Neural cell (in vitro differentiated cells): ENCODE data around the gene NIPBL. TPM values are rescaled to one million over a fixed set of nuclear protein-coding genes. Genes with fewer than 3 reads are reported as not detected.

Experiments
- H2AFZ ChIP-seq: fragments of 200-600, 300-800 bp; sonication (generic), shearing (Covaris generic); 2 replicates; pipeline ENCODE4 v1.6.0; 2014; ENCODE audit warnings: low read depth, mild to moderate bottlenecking, antibody characterized with exemption, low read length, moderate library complexity
- H3F3A ChIP-seq: fragments of 200-600 bp; shearing (Covaris generic); 2 replicates; pipeline ENCODE4 v1.6.1; 2016; ENCODE audit warnings: mild to moderate bottlenecking, moderate library complexity, mixed read lengths, antibody characterized with exemption, low read length; ENCODE audit not compliant: insufficient read depth, poor library complexity, severe bottlenecking
- H3K27ac ChIP-seq: fragments of 200-600, 300-800 bp; sonication (generic), shearing (Covaris generic); 2 replicates; pipeline ENCODE4 v1.5.1; 2014; ENCODE audit warnings: mild to moderate bottlenecking, low read length, moderate library complexity
- H3K27me3 ChIP-seq: fragments of 300-800, 200-600 bp; sonication (generic), shearing (Covaris generic); 2 replicates; pipeline ENCODE4 v1.6.0; 2014; ENCODE audit warnings: mild to moderate bottlenecking, low read depth, low read length, moderate library complexity; ENCODE audit not compliant: insufficient read depth
- H3K36me3 ChIP-seq: fragments of 300-800, 200-600 bp; sonication (generic), shearing (Covaris generic); 2 replicates; pipeline ENCODE4 v1.5.1; 2014; ENCODE audit warnings: mild to moderate bottlenecking, antibody characterized with exemption, low read length, moderate library complexity; ENCODE audit not compliant: insufficient read depth
- H3K4me2 ChIP-seq: fragments of 300-800, 200-600 bp; sonication (generic), shearing (Covaris generic); 2 replicates; pipeline ENCODE4 v1.6.0; 2014; ENCODE audit warnings: mild to moderate bottlenecking, low read length
- H3K4me3 ChIP-seq: fragments of 300-800, 200-600 bp; sonication (generic), shearing (Covaris generic); 2 replicates; pipeline ENCODE4 v1.5.1; 2014; ENCODE audit warnings: mild to moderate bottlenecking, low read length, moderate library complexity
- H3K79me2 ChIP-seq: fragments of 200-600 bp; shearing (Covaris generic); replicated peaks from 2 replicates; pipeline ENCODE4 v1.6.0; 2014; ENCODE audit warnings: mild to moderate bottlenecking, low read length, moderate library complexity; ENCODE audit not compliant: insufficient read depth
- H3K9ac ChIP-seq: fragments of 300-800, 200-600 bp; sonication (generic), shearing (Covaris generic); 2 replicates; pipeline ENCODE4 v1.6.1; 2016; ENCODE audit warnings: mild to moderate bottlenecking, low read length, mixed read lengths
- H3K9me2 ChIP-seq: fragments of 200-600 bp; shearing (Covaris generic); 2 replicates; pipeline ENCODE4 v1.6.1; 2016; ENCODE audit warnings: mild to moderate bottlenecking, low read length, mixed read lengths; ENCODE audit not compliant: insufficient read depth
- H3K9me3 ChIP-seq: fragments of 200-600, 300-800 bp; sonication (generic), shearing (Covaris generic); 2 replicates; pipeline ENCODE4 v1.6.1; 2016; ENCODE audit warnings: mild to moderate bottlenecking, mixed run types, low read length, moderate library complexity, mixed read lengths
- H4K20me1 ChIP-seq: fragments of 200-600 bp; shearing (Covaris generic); 2 replicates; pipeline ENCODE4 v1.6.1; 2016; ENCODE audit warnings: mild to moderate bottlenecking, mixed run types; ENCODE audit not compliant: insufficient read depth
- EP300 ChIP-seq: fragments of 450-650 bp; conservative IDR thresholded peaks from 2 replicates; pipeline ENCODE4 v1.6.1; 2014; ENCODE audit warnings: antibody characterized with exemption, mild to moderate bottlenecking, moderate library complexity; ENCODE audit not compliant: poor library complexity, severe bottlenecking
- EZH2 ChIP-seq: fragments of 200-600, 300-800 bp; shearing (Covaris generic), sonication (generic); IDR thresholded peaks from 2 replicates; pipeline ENCODE4 v1.6.1; 2014; ENCODE audit warnings: antibody characterized with exemption, low read length, borderline replicate concordance, mild to moderate bottlenecking; ENCODE audit not compliant: insufficient read depth, poor library complexity, severe bottlenecking
- MXI1 ChIP-seq: fragments of 450-650 bp; conservative IDR thresholded peaks from 2 replicates; pipeline ENCODE4 v1.6.1; 2014; ENCODE audit warnings: antibody characterized with exemption, mild to moderate bottlenecking; ENCODE audit not compliant: poor library complexity, severe bottlenecking
- POLR2AphosphoS5 ChIP-seq: IDR thresholded peaks from 2 replicates; pipeline ENCODE4 v1.6.1; 2012
- RAD21 ChIP-seq: fragments of 450-650 bp; conservative IDR thresholded peaks from 2 replicates; pipeline ENCODE4 v1.6.1; 2014; ENCODE audit warnings: antibody characterized with exemption, mild to moderate bottlenecking, moderate library complexity
- SMC3 ChIP-seq: fragments of 450-650 bp; conservative IDR thresholded peaks from 2 replicates; pipeline ENCODE4 v1.6.1; 2014; ENCODE audit warnings: antibody characterized with exemption, mild to moderate bottlenecking, moderate library complexity; ENCODE audit not compliant: poor library complexity
- TAF1 ChIP-seq: IDR thresholded peaks from 2 replicates; pipeline ENCODE4 v1.6.1; 2012; ENCODE audit warnings: low read depth
- polyA plus RNA-seq: library from polyadenylated mRNA; depleted of rRNA; stranded (reverse); fragments of >200 nt; gene quantifications from 2 replicates; pipeline ENCODE4 v1.2.3, GENCODE V29; 2014
- TF ChIP-seq, protein P1 (sequence below): IDR thresholded peaks from 2 replicates; pipeline ENCODE4 v1.6.1; 2012; ENCODE audit warnings: borderline replicate concordance
- TF ChIP-seq, protein P2 (sequence below): fragments of 450-650 bp; IDR thresholded peaks from 2 replicates; pipeline ENCODE4 v1.5.1; 2014; ENCODE audit warnings: antibody characterized with exemption, mild to moderate bottlenecking, moderate library complexity; ENCODE audit not compliant: poor library complexity, severe bottlenecking

NIPBL gene
- polyA plus RNA-seq, 1 donor from 2014 or later = 27.5 TPM

DNA sequence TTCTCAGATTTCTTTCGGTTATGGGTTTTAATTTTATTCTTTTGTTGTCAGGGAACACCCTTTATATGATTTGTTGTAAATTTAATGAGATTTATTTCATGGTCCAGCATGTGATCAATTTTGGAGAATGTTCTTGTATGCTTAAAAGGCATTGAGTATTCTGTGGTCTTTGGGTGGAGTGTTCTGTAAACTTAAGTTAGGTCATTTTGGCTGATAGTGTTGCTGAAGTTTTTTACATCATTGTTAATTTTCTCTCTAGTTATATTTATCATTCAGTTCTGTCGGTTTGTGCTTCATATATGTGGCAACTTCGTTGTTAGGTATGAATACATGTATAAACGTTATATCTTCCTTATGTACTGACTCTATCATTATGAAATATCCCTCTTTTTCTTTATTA lies 55.5 kb downstream of the NIPBL start:
- Histone ChIP-seq H3K9me3 (no peaks in the 10 kb centered on the region), H3K27ac (no peak overlapping the region), H3K36me3 (no peaks in the 10 kb centered on the region), H3K9me2 (no peaks in the 10 kb centered on the region), H3K9ac (no peak overlapping the region), H3K4me3 (no peak overlapping the region), H2AFZ (no peak overlapping the region), H3K79me2 (peaks cover 91% of the 10 kb centered on the region), H3K27me3 (no peaks in the 10 kb centered on the region), H4K20me1 (no peaks in the 10 kb centered on the region), H3K4me2 (no peak overlapping the region), H3F3A (no peaks in the 10 kb centered on the region)
- TF ChIP-seq POLR2AphosphoS5 (no peak), RAD21 (no peak), EP300 (no peak), MXI1 (no peak), EZH2 (no peak), SMC3 (no peak), TAF1 (no peak)
- TF ChIP-seq, protein P1, sequence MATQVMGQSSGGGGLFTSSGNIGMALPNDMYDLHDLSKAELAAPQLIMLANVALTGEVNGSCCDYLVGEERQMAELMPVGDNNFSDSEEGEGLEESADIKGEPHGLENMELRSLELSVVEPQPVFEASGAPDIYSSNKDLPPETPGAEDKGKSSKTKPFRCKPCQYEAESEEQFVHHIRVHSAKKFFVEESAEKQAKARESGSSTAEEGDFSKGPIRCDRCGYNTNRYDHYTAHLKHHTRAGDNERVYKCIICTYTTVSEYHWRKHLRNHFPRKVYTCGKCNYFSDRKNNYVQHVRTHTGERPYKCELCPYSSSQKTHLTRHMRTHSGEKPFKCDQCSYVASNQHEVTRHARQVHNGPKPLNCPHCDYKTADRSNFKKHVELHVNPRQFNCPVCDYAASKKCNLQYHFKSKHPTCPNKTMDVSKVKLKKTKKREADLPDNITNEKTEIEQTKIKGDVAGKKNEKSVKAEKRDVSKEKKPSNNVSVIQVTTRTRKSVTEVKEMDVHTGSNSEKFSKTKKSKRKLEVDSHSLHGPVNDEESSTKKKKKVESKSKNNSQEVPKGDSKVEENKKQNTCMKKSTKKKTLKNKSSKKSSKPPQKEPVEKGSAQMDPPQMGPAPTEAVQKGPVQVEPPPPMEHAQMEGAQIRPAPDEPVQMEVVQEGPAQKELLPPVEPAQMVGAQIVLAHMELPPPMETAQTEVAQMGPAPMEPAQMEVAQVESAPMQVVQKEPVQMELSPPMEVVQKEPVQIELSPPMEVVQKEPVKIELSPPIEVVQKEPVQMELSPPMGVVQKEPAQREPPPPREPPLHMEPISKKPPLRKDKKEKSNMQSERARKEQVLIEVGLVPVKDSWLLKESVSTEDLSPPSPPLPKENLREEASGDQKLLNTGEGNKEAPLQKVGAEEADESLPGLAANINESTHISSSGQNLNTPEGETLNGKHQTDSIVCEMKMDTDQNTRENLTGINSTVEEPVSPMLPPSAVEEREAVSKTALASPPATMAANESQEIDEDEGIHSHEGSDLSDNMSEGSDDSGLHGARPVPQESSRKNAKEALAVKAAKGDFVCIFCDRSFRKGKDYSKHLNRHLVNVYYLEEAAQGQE = no peak
- TF ChIP-seq, protein P2, sequence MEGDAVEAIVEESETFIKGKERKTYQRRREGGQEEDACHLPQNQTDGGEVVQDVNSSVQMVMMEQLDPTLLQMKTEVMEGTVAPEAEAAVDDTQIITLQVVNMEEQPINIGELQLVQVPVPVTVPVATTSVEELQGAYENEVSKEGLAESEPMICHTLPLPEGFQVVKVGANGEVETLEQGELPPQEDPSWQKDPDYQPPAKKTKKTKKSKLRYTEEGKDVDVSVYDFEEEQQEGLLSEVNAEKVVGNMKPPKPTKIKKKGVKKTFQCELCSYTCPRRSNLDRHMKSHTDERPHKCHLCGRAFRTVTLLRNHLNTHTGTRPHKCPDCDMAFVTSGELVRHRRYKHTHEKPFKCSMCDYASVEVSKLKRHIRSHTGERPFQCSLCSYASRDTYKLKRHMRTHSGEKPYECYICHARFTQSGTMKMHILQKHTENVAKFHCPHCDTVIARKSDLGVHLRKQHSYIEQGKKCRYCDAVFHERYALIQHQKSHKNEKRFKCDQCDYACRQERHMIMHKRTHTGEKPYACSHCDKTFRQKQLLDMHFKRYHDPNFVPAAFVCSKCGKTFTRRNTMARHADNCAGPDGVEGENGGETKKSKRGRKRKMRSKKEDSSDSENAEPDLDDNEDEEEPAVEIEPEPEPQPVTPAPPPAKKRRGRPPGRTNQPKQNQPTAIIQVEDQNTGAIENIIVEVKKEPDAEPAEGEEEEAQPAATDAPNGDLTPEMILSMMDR = no peak

DNA sequence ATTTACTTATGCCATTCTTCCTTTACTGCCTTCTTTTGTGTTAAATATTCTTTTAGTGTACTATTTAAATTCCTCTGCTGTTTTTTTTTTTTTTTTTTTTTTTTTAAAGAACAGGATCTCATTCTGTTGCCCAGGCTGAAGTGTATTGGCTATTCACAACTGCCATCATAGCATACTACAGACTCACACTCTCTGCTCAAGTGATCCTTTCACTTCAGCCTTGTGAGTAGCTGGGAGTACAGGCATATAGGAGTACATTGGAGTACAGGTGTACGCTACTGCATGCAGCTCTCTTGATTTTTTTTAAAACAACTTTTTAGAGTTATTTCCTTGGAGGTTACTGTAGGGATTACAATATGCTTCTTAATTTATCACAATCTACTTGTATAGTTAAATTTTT lies 56.1 kb downstream of the NIPBL start:
- no peaks in the 10 kb centered on the region for H4K20me1 ChIP-seq

More for the DNA sequence above, 56.1 kb downstream of the NIPBL start:
- TF ChIP-seq, protein P1 = no peak
- TF ChIP-seq TAF1 = no peak
- TF ChIP-seq POLR2AphosphoS5 = no peak
- TF ChIP-seq EP300 = no peak
- no peak for TF ChIP-seq EZH2
- TF ChIP-seq, protein P2 = no peak
- TF ChIP-seq RAD21 = no peak
- no peak for TF ChIP-seq SMC3
- no peak for TF ChIP-seq MXI1
- H3K9ac ChIP-seq = no peak overlapping the region
- no peak overlapping the region for H3K4me2 ChIP-seq
- H3K27me3 ChIP-seq = no peaks in the 10 kb centered on the region
- no peak overlapping the region for H2AFZ ChIP-seq
- H3K36me3 ChIP-seq = no peaks in the 10 kb centered on the region
- peaks cover 88% of the 10 kb centered on the region for H3K79me2 ChIP-seq
- no peaks in the 10 kb centered on the region for H3K9me2 ChIP-seq
- H3K9me3 ChIP-seq = no peaks in the 10 kb centered on the region
- no peak overlapping the region for H3K27ac ChIP-seq
- H3F3A ChIP-seq = no peaks in the 10 kb centered on the region
- no peak overlapping the region for H3K4me3 ChIP-seq
